HG03442 (cell line): ENCODE measurements around the gene VAC14.
"Not testable (repeated sequence)": the region's sequence is repeated elsewhere in the genome, so short reads cannot be mapped to it uniquely, and the experiment has no call there.

Experiments used
- ATAC-seq: cut with Tn5 transposase; IDR thresholded peaks from one replicate; pipeline ENCODE4 v1.9.1; 2021; ENCODE audit warnings: mild to moderate bottlenecking, moderate library complexity; ENCODE audit not compliant: unreplicated experiment

The VAC14 gene

GRCh38 chr16:70746040-70746707, 54.8 kb downstream of the VAC14 start:
- no peak for ATAC-seq

GRCh38 chr16:70745536-70746025, 55.4 kb downstream of the VAC14 start:
- ATAC-seq = no peak

GRCh38 chr16:70744366-70744765, 56.6 kb downstream of the VAC14 start:
- ATAC-seq = no peak

GRCh38 chr16:70743791-70744190, 57.2 kb downstream of the VAC14 start:
- ATAC-seq = no peak

- ATAC-seq = not testable (repeated sequence)
Measured at GRCh38 chr16:70742967-70743366, 58.0 kb downstream of the VAC14 start.

DNA sequence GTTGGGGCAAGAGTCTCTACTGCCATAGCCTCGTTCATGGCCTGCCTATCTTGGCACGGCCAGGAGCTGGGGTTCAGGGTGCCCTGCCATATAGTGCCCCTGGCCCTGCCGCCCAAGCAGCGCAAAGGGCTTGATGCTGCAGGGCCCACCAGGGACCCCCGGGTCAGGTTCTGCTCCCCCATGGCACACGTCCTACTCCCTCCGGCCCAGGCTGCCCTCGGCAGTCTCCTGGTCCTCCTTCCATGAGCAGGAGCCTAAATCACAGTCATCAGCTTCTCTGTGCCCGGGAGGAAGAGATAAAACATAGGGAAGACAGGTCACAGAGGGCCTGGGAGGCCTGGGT, 59.2 kb downstream of the VAC14 start:
- ATAC-seq = no peak

DNA sequence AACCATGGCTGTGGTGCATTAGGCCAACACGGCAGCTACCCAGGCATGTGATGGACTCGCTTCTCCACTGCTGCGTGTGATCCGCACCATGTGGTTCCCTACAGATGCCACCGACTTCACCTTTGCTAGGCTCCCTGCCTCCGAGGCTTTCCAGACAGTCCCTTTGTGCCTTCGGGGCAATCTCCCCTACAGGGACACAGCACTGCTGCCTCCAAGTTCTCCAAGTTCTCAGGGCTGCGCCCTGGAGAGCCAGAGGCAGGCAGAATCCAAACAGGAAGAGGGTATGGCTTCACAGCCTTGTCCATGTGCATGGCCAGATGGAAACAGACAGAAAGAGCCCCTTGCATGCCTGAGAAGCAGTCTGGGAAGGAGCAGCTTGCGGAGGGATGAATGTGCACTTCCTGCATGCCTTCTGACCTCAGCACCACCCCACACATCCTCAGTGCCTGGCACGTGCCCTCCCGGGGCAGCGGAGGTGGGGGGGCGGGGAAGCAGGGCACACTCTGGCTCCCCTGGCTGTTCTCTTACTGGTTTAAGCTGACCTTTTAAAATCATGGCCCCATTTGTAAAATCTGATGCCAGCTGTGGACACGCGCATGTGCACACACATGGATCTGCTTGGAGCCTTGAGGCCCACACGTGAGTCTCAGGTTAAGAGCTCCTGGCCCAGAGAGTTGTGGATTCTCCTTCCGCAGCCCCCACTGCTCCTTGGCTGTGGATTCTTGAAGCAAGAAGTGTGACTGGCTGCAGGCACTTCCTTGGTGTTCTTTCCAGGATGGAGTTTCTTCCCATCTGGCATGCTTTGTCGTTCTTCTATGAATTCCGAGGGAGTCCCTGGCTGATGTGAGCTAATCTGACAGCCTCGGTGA, 59.8 kb downstream of the VAC14 start:
- no peak for ATAC-seq

DNA sequence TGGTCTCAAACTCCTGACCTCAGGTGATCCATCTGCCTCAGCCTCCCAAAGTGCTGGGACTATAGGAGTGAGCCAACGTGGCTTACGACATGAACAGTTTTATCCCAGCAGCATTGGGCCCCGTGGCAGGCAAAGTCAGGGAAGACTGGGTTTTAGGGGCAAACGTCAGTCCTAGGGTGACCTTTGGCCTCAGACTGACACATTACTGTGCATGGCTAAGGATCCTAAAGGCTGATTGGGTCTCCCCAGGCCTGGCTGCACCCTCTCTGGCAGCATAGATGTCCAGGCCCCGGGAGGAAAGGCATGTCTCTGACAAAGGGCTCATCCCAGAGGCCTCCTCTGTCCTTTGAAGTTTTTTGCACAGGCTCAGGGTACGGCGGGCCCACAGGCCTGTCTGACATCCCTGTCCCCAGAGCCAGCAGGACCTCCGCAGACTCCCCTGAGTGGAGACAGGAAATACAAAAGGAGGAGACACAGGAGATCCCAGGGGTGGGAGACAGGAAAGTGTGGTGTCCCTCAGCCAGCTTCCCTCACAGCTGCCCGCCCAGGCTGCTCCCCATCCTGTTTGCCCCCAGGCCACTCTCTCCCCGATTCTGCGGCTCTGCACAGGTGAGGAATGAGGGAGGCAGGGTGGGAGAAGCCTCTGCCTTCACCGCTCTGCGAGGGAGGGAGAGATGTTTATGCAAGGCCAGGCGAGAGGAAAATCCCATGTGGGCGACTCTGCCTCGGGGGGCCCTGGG, 60.6 kb downstream of the VAC14 start:
- no peak for ATAC-seq

DNA sequence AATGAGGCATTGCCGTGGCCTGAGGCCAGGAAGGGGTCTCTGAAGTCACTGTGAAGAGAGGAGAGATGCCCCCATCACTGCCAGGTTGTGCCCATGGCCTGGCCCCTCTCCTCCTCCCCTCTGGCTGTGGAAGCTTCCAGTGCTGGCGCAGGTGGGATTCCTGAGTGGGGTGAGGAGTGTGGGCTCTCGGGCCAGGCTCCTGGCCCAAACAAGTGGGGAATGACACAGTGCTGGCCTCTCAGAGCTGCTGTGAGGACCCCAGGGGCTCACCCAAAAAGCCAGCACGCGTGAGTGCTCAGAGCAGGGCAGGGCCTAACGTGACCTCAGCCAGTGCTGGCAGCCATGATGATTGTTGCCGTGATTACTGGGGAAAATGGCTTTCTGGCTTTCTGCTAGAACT, 61.6 kb downstream of the VAC14 start:
- no peak for ATAC-seq

- no peak for ATAC-seq
Measured at GRCh38 chr16:70738083-70738977, 62.6 kb downstream of the VAC14 start.

DNA sequence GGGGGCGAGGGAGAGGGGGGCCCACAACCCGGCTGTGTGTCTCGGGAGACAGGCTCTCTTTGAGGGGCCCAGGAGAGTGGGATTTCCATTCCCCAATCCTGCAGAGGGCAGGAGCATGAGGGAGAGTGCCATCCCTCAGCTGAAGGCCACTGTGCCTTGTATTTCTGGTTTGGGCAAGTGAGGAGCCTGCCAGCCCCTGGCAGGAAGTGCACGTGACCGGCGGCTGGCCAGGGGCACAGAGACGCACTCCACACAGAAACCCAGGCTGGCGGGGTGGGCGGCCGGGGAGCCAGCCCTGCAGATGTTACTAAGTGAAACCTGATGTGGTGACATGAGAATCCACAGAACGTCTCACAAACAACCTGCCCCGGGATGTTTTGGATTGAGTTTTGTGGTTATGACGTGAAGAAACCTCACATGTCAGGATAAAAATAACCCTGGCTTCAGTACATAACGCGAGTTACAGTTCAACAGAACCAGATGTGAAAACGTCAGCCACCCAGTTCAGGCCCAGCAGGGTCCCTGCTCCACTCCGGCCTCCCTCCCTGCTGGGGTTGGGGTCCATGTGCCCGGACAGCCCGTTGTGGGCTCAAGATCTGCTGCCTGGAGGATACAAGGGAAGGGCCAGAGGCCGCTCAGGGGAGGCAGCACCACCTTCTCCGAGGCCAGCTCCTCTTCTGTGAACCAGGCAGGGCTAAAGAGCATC, 63.4 kb downstream of the VAC14 start:
- peak; percentile 88 for ATAC-seq

GRCh38 chr16:70736465-70737376, 64.2 kb downstream of the VAC14 start:
- ATAC-seq = no peak

- no peak for ATAC-seq
Measured at GRCh38 chr16:70735141-70735979, 65.6 kb downstream of the VAC14 start.

DNA sequence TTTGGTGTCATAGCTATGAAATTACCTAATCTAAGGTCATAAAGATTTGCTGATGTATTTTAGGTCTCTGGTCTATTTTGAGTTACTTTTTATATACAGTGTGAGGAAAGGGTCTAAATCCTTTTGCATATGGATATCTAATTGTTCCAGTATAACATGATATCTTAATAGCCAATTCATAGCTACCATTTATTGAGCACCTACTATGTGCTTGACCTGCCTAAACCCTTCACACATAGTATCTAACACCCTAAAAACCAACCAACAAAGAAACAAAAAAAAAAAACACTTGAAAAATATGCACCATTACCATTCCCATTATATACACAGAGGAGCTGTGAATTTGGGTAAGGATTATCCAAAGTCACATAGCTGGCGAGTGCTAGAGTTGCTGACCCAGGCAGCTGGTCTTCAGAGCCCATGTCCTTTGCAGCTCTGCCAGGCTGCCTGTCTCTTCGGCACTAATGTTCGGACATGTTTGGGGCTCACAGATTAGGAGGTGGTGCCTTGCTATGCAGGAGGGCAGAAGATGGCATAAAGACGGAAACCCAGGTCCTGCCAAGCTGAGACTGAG, 66.3 kb downstream of the VAC14 start:
- no peak for ATAC-seq

GRCh38 chr16:70730944-70731343, 70.0 kb downstream of the VAC14 start:
- no peak for ATAC-seq

DNA sequence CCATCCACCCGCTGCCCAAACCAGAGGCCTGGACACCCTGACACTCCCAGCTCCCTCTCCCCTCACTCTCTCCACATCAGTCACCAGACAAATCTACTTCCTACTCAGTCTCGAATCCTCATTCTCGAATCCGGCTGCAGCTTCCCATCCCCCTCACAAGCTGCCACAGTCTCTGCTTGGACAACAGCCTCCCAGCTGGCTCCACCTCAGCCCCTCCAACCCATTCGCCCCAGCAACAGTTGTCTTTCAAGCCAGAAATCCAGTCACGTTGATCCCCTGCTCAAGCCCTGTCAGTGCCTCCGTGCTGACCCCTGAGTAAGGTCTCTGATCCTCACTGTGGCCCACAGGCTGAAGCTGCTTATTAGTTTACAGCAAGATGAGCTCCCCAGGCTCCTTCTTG, 70.9 kb downstream of the VAC14 start:
- no peak for ATAC-seq

- ATAC-seq = no peak
Measured at GRCh38 chr16:70729292-70729691, 71.7 kb downstream of the VAC14 start.

DNA sequence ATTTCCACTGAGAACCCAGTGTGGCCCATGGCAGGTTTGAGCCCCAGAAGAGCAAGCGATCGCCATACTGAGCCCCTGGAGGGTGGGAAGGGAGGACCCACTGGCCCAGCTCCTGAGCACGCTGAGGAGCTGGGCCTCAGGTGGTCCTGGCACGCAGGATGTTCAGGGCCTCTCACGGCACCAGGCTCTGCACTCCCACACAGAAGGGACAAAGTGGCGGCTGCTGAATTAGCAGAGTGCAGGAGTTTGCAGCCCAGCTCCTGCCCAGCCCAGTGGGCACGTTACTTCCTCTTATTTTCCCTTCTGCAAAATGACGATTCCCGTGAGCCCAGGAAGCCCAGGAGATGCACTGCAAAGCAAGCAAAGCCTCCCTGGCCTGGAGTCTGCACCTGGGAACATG, 72.8 kb downstream of the VAC14 start:
- no peak for ATAC-seq
